Fibroblast of pulmonary artery (primary cell): ENCODE measurements around the gene MRPL18.

Source experiments
- DNase-seq: peaks from one replicate; pipeline ENCODE4 v3.0.0-alpha.2; 2010; ENCODE audit warnings: low read depth
- H3K4me3 ChIP-seq: replicated peaks from 2 replicates; pipeline ENCODE4 v1.5.1; 2011; ENCODE audit warnings: low read depth, mild to moderate bottlenecking, control low read depth, low read length, moderate library complexity
- CTCF ChIP-seq: IDR thresholded peaks from 2 replicates; pipeline ENCODE4 v1.5.1; 2011; ENCODE audit warnings: mild to moderate bottlenecking, control low read depth, low read length, inconsistent platforms; ENCODE audit errors: missing control alignments

MRPL18 gene

DNA sequence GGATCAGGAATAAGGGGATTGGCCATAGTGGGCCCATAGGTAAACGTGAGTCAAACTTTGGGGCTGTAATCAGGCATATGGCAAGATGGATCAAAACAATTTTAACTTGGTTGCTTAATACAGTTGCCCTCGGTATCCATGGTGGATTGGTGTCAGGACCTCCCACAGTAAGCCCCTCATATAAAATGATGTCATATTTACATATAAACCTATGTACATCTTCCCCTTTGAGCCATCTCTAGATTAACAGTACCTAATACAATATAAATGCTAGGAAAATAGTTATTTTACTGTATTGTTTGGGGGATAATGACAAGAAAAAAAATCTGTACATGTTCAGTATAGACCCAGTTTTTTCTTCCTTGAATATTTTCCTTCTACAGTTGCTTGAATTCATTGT, 35.9 kb upstream of the MRPL18 start:
- no peak overlapping the region for H3K4me3 ChIP-seq
- DNase-seq = no peak
- no peak for TF ChIP-seq CTCF

DNA sequence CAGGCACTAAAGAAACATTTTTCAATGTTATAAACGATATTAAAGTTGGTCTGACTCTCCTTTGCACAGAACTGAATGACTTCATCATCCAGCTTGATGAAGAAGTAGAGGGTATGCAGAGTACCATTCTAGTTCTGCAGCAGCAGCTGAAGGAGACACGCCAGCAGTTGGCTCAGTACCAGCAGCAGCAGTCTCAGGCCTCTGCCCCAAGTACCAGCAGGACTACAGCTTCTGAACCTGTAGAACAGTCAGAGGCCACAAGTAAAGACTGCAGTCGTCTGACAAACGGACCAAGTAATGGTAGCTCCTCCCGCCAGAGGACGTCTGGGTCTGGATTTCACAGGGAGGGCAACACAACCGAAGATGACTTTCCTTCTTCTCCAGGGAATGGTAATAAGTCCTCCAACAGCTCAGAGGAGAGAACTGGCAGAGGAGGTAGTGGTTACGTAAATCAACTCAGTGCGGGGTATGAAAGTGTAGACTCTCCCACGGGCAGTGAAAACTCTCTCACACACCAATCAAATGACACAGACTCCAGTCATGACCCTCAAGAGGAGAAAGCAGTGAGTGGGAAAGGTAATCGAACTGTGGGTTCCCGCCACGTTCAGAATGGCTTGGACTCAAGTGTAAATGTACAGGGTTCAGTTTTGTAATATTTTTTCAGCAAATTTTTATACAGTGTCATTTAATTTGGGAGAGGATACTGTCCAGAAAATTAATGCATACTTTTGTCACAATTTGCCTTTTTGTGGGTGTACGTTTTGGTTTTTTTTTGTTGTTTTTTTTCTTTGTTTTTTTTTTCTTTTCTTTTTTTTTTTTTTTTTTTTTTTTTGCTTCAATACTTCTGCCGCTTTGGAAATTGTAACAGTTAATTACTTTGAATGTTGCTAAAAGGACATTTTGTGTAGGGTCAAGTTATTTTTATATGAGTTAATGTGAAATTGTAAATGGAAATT, 35.0 kb upstream of the MRPL18 start:
- no peak for DNase-seq
- TF ChIP-seq CTCF = no peak
- H3K4me3 ChIP-seq = no peak overlapping the region

DNA sequence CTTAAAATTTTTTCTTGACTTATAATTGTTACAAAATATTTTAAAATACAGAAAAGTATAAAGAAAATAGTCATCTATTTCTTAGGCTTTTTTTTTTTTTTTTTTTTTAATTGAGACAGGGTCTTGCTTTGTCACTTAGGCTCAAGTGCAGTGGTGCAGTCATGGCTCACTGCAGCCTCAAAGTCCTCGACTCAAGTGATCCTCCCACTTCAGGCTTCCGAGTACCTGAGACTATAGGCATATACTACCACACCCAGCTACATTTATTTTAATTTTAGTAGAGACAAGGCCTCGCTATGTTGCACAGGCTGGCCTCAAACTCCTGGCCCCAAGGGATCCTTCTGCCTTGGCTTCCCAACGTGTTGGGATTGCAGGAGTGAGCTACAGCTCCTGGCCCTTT, 33.8 kb upstream of the MRPL18 start:
- H3K4me3 ChIP-seq = no peak overlapping the region
- no peak for TF ChIP-seq CTCF
- DNase-seq = no peak

GRCh38 chr6:159758031-159759001, 32.0 kb upstream of the MRPL18 start:
- DNase-seq = peak; percentile 41
- no peak overlapping the region for H3K4me3 ChIP-seq
- TF ChIP-seq CTCF = peak; percentile 4

GRCh38 chr6:159759645-159760044, 30.6 kb upstream of the MRPL18 start:
- TF ChIP-seq CTCF = no peak
- no peak overlapping the region for H3K4me3 ChIP-seq
- DNase-seq = no peak

- peak overlapping the region; percentile 77 for H3K4me3 ChIP-seq
- DNase-seq = peak; percentile 80
- TF ChIP-seq CTCF = no peak
Measured at GRCh38 chr6:159760602-159761057, 29.6 kb upstream of the MRPL18 start.
